ENCODE measurements around the gene EDN3. TPM values are rescaled to one million over a fixed set of nuclear protein-coding genes. Genes with fewer than 3 reads are reported as not detected.

The EDN3 gene
- total and polyA plus RNA-seq, 9 of the 15 experiments (the other 6 are each of a cell fraction or from before 2014, with no cell fraction given), result not detected

DNA sequence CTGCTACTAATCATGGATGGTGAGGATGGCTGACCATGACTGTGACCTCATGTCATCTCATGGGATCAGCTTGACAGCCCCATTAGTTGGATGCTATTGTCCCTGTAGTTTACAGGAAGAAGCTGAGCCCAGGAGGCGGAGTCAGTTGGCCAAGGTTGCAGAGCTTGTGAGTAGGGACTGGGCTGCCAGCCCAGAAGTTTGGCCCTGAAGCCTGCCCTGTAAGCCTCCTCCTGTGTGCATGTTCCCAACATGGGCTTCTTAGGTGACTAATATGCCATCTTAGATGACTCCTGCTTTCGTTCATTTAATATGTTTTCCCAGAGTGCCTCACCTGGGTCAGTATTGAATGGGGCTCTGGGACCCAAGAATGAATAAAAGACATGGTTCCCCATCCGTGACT is 6.9 kb downstream of the EDN3 start:
- peaks cover 2 to 18% of the 10 kb centered on the region in 2 experiments; a peak in 2 of 5 replicates for H3K27me3 ChIP-seq (ENCODE audit: control insufficient read depth in 2 of 2, insufficient read depth in 2 of 2, low read length in 2 of 2)
- no TSS peak for BruUV-seq (replicated peaks)
- WGBS (ENCODE audit: insufficient coverage, low coverage, missing lambda C conversion rate), result 0% methylated on average over 3 of the region's 3 CpGs
- H3K9me1 ChIP-seq (ENCODE audit: control insufficient read depth, insufficient read depth, low read length), result no peaks in the 10 kb centered on the region
- FAIRE-seq (no peak), ATAC-seq (no peak), DNase-seq (ENCODE audit: extremely low read depth in 1 of 4, low spot score in 3 of 4) (no peak)
- no peak overlapping the region for H3K27ac ChIP-seq (ENCODE audit: extremely low read depth, low read depth, low read length)
- intact Hi-C loops (cut with micrococcal nuclease) (no loop called here), in situ Hi-C loops (cut with MboI) (no loop called here)
- H3K4me3 ChIP-seq, result no peak overlapping the region
- H3K36me3 ChIP-seq (ENCODE audit: control insufficient read depth, insufficient read depth, low read length), result no peaks in the 10 kb centered on the region
- no peak overlapping the region for H2AFZ ChIP-seq (ENCODE audit: low read depth, low read length)
- ChIA-PET POLR2A (no interaction called here), CTCF (ENCODE audit: low intra/inter-chr PET ratio) (no interaction called here)
- H3K79me2 ChIP-seq (ENCODE audit: control insufficient read depth, insufficient read depth, low read length), result no peaks in the 10 kb centered on the region
- H3K4me1 ChIP-seq (replicated peaks in 1 of 2; ENCODE audit: control insufficient read depth in 2 of 2, insufficient read depth in 2 of 2, low read length in 2 of 2), result no peaks in the 10 kb centered on the region; a peak in 1 of 5 replicates
- H3K9me3 ChIP-seq (replicated peaks; ENCODE audit: control insufficient read depth, insufficient read depth, low read depth, low read length), result no peaks in the 10 kb centered on the region
- H3K4me2 ChIP-seq (ENCODE audit: insufficient read depth, low read length), result no peak overlapping the region
- no peak overlapping the region for H3K9ac ChIP-seq (ENCODE audit: insufficient read depth in 1 of 2, low read depth in 2 of 2, low read length in 2 of 2)
- no peaks in the 10 kb centered on the region; the same call in 1 of the 2 replicates for H4K20me1 ChIP-seq (replicated peaks; ENCODE audit: control insufficient read depth, insufficient read depth, low read length)
- TF ChIP-seq, protein P1, sequence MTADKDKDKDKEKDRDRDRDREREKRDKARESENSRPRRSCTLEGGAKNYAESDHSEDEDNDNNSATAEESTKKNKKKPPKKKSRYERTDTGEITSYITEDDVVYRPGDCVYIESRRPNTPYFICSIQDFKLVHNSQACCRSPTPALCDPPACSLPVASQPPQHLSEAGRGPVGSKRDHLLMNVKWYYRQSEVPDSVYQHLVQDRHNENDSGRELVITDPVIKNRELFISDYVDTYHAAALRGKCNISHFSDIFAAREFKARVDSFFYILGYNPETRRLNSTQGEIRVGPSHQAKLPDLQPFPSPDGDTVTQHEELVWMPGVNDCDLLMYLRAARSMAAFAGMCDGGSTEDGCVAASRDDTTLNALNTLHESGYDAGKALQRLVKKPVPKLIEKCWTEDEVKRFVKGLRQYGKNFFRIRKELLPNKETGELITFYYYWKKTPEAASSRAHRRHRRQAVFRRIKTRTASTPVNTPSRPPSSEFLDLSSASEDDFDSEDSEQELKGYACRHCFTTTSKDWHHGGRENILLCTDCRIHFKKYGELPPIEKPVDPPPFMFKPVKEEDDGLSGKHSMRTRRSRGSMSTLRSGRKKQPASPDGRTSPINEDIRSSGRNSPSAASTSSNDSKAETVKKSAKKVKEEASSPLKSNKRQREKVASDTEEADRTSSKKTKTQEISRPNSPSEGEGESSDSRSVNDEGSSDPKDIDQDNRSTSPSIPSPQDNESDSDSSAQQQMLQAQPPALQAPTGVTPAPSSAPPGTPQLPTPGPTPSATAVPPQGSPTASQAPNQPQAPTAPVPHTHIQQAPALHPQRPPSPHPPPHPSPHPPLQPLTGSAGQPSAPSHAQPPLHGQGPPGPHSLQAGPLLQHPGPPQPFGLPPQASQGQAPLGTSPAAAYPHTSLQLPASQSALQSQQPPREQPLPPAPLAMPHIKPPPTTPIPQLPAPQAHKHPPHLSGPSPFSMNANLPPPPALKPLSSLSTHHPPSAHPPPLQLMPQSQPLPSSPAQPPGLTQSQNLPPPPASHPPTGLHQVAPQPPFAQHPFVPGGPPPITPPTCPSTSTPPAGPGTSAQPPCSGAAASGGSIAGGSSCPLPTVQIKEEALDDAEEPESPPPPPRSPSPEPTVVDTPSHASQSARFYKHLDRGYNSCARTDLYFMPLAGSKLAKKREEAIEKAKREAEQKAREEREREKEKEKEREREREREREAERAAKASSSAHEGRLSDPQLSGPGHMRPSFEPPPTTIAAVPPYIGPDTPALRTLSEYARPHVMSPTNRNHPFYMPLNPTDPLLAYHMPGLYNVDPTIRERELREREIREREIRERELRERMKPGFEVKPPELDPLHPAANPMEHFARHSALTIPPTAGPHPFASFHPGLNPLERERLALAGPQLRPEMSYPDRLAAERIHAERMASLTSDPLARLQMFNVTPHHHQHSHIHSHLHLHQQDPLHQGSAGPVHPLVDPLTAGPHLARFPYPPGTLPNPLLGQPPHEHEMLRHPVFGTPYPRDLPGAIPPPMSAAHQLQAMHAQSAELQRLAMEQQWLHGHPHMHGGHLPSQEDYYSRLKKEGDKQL (CRISPR knock-in tag; IDR thresholded peaks at IDR 0.05; ENCODE audit: borderline replicate concordance), result no peak
- TF ChIP-seq PHB (CRISPR knock-in tag; IDR thresholded peaks at IDR 0.05) (no peak), KDM2B (CRISPR knock-in tag; IDR thresholded peaks at IDR 0.05) (no peak), POLR2G (IDR thresholded peaks at IDR 0.05; ENCODE audit: low read depth, low read length) (no peak), BRCA1 (IDR thresholded peaks at IDR 0.05) (no peak), BRCA1 (CRISPR knock-in tag; IDR thresholded peaks at IDR 0.05) (no peak), ETS2 (tag; IDR thresholded peaks at IDR 0.05; ENCODE audit: borderline replicate concordance, poor library complexity, severe bottlenecking) (no peak)
- TF ChIP-seq, protein P2, sequence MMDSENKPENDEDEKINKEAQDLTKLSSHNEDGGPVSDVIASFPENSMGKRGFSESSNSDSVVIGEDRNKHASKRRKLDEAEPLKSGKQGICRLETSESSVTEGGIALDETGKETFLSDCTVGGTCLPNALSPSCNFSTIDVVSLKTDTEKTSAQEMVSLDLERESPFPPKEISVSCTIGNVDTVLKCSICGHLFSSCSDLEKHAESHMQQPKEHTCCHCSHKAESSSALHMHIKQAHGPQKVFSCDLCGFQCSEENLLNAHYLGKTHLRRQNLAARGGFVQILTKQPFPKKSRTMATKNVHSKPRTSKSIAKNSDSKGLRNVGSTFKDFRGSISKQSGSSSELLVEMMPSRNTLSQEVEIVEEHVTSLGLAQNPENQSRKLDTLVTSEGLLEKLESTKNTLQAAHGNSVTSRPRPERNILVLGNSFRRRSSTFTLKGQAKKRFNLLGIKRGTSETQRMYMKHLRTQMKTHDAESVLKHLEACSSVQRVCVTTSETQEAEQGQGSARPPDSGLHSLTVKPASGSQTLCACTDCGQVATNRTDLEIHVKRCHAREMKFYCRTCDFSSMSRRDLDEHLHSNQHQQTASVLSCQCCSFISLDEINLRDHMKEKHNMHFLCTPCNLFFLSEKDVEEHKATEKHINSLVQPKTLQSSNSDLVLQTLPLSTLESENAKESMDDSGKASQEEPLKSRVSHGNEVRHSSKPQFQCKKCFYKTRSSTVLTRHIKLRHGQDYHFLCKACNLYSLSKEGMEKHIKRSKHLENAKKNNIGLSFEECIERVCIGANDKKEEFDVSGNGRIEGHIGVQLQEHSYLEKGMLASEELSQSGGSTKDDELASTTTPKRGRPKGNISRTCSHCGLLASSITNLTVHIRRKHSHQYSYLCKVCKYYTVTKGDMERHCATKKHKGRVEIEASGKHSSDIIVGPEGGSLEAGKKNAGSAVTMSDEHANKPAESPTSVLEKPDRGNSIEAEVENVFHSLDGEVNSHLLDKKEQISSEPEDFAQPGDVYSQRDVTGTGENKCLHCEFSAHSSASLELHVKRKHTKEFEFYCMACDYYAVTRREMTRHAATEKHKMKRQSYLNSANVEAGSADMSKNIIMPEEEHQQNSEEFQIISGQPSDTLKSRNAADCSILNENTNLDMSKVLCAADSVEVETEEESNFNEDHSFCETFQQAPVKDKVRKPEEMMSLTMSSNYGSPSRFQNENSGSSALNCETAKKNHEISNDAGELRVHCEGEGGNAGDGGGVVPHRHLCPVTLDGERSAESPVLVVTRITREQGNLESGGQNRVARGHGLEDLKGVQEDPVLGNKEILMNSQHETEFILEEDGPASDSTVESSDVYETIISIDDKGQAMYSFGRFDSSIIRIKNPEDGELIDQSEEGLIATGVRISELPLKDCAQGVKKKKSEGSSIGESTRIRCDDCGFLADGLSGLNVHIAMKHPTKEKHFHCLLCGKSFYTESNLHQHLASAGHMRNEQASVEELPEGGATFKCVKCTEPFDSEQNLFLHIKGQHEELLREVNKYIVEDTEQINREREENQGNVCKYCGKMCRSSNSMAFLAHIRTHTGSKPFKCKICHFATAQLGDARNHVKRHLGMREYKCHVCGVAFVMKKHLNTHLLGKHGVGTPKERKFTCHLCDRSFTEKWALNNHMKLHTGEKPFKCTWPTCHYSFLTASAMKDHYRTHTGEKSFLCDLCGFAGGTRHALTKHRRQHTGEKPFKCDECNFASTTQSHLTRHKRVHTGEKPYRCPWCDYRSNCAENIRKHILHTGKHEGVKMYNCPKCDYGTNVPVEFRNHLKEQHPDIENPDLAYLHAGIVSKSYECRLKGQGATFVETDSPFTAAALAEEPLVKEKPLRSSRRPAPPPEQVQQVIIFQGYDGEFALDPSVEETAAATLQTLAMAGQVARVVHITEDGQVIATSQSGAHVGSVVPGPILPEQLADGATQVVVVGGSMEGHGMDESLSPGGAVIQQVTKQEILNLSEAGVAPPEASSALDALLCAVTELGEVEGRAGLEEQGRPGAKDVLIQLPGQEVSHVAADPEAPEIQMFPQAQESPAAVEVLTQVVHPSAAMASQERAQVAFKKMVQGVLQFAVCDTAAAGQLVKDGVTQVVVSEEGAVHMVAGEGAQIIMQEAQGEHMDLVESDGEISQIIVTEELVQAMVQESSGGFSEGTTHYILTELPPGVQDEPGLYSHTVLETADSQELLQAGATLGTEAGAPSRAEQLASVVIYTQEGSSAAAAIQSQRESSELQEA (IDR thresholded peaks at IDR 0.05; ENCODE audit: low read depth), result no peak

Measured in K562 (cell line).